Endothelial cell of umbilical vein (primary cell): ENCODE measurements around the gene TRPM3. TPM values are rescaled to one million over a fixed set of nuclear protein-coding genes. Genes with fewer than 3 reads are reported as not detected.

ENCODE experiments used
- BruUV-seq: library from RNA; stranded (reverse); fragments of 400-500 nt; replicated peaks from 2 replicates; lab custom pipeline; 2021; lab: Mats Ljungman, UMichigan
- CTCF ChIA-PET: fragments of 300-600, 350-600 bp; sonication (Branson Sonifier 250); formaldehyde crosslinking; loops from one replicate; lab custom pipeline; 2021; ENCODE audit warnings: antibody characterized with exemption, inconsistent platforms; lab: Charles Lee
- POLR2A ChIA-PET: fragments of 300-600, 350-600 bp; sonication (Branson Sonifier 250); formaldehyde crosslinking; loops from one replicate; lab custom pipeline; 2021; ENCODE audit warnings: antibody characterized with exemption, inconsistent platforms; lab: Charles Lee
- DNase-seq: peaks from one replicate; pipeline ENCODE4 v3.0.0-alpha.2; 2011; ENCODE audit warnings: low read depth, low spot score
- FAIRE-seq: peaks from 2 replicates; lab custom pipeline; 2011; peaks lifted over from hg19 to GRCh38; lab: Jason Lieb, UNC
- H2AFZ ChIP-seq: 2 replicates; pipeline ENCODE4 v1.6.0; 2012; ENCODE audit warnings: low read depth, low read length, control low read depth, inconsistent platforms
- H3K27ac ChIP-seq: 2 replicates; pipeline ENCODE4 v1.5.1; 2011; ENCODE audit warnings: low read depth, mild to moderate bottlenecking, control low read depth, low read length, moderate library complexity; ENCODE audit not compliant: insufficient read depth
- H3K27me3 ChIP-seq, 2 experiments: 2 replicates each; pipeline versions ENCODE4 v1.6.0 to v1.6.1; 2011; ENCODE audit warnings: low read length in 2 of 2, mixed read lengths in 1 of 2; ENCODE audit not compliant: control insufficient read depth in 2 of 2, insufficient read depth in 2 of 2
- H3K36me3 ChIP-seq, 2 experiments: 2 replicates in 1 of 2; 3 replicates in 1 of 2; pipeline ENCODE4 v1.5.1; 2011; ENCODE audit warnings: low read length in 2 of 2, mild to moderate bottlenecking in 1 of 2, moderate library complexity in 1 of 2; ENCODE audit not compliant: control insufficient read depth in 2 of 2, insufficient read depth in 2 of 2; ENCODE audit errors: extremely low read depth in 1 of 2
- H3K4me1 ChIP-seq: 3 replicates; pipeline ENCODE4 v1.5.1; 2011; ENCODE audit warnings: mild to moderate bottlenecking, low read length; ENCODE audit not compliant: control insufficient read depth, insufficient read depth; ENCODE audit errors: extremely low read depth
- H3K4me2 ChIP-seq: 2 replicates; pipeline ENCODE4 v1.6.1; 2011; ENCODE audit warnings: low read length, control low read depth, mixed read lengths; ENCODE audit not compliant: insufficient read depth
- H3K4me3 ChIP-seq, 3 experiments: fragments of 200-600 bp in 1 of 3; sonication (generic), shearing (Covaris generic) in 1 of 3; replicated peaks in 1 of 3; 2 replicates each; pipeline ENCODE4 v1.5.1; 2011 to 2016; ENCODE audit warnings: control low read depth in 3 of 3, low read length in 3 of 3, mild to moderate bottlenecking in 2 of 3, inconsistent platforms in 1 of 3, low read depth in 1 of 3, moderate library complexity in 1 of 3; ENCODE audit not compliant: insufficient read depth in 1 of 3
- H3K79me2 ChIP-seq: 2 replicates; pipeline ENCODE4 v1.6.0; 2012; ENCODE audit warnings: low read length, inconsistent platforms; ENCODE audit not compliant: control insufficient read depth, insufficient read depth
- H3K9ac ChIP-seq: replicated peaks from 2 replicates; pipeline ENCODE3; 2011; ENCODE audit warnings: low read length, control low read depth; ENCODE audit not compliant: insufficient read depth; ENCODE audit errors: extremely low read depth
- H3K9me1 ChIP-seq: replicated peaks from 3 replicates; pipeline ENCODE4 v1.6.0; 2011; ENCODE audit warnings: mild to moderate bottlenecking, low read length; ENCODE audit not compliant: control insufficient read depth, insufficient read depth; ENCODE audit errors: extremely low read depth
- H3K9me3 ChIP-seq: replicated peaks from 2 replicates; pipeline ENCODE4 v1.5.1; 2012; ENCODE audit warnings: low read length, inconsistent platforms; ENCODE audit not compliant: control insufficient read depth, insufficient read depth
- H4K20me1 ChIP-seq: replicated peaks from 2 replicates; pipeline ENCODE3; 2011; ENCODE audit warnings: mild to moderate bottlenecking, low read length; ENCODE audit not compliant: control insufficient read depth, insufficient read depth; ENCODE audit errors: extremely low read depth
- EZH2 ChIP-seq: IDR thresholded peaks from 2 replicates; pipeline ENCODE4 v1.6.1; 2012; ENCODE audit warnings: borderline replicate concordance, low read depth, mild to moderate bottlenecking, moderate library complexity, low read length, inconsistent platforms; ENCODE audit not compliant: severe bottlenecking
- FOS ChIP-seq: IDR thresholded peaks from 2 replicates; pipeline ENCODE4 v1.6.1; 2011; ENCODE audit warnings: mild to moderate bottlenecking, low read length, moderate library complexity, borderline replicate concordance; ENCODE audit not compliant: insufficient read depth
- GATA2 ChIP-seq: IDR thresholded peaks from 2 replicates; pipeline ENCODE4 v1.7.0; 2011; ENCODE audit warnings: low read depth, mild to moderate bottlenecking, moderate library complexity, mixed read lengths, low read length; ENCODE audit not compliant: insufficient read length, insufficient read depth
- JUN ChIP-seq: IDR thresholded peaks from 2 replicates; pipeline ENCODE4 v1.6.1; 2011; ENCODE audit warnings: borderline replicate concordance, low read depth; ENCODE audit not compliant: insufficient read length, insufficient read depth
- MAX ChIP-seq: IDR thresholded peaks from 2 replicates; pipeline ENCODE4 v1.6.1; 2011; ENCODE audit not compliant: insufficient read depth, insufficient read length
- MYC ChIP-seq: IDR thresholded peaks from one replicate; pipeline ENCODE4 v1.6.1; 2011; ENCODE audit warnings: mild to moderate bottlenecking, low read depth, low read length
- POLR2A ChIP-seq: IDR thresholded peaks from 2 replicates; pipeline ENCODE4 v1.6.1; 2012; ENCODE audit warnings: low read depth, mild to moderate bottlenecking, control low read depth, low read length
- POLR2AphosphoS5 ChIP-seq: IDR thresholded peaks from 2 replicates; pipeline ENCODE4 v1.6.1; 2012; ENCODE audit warnings: low read depth, mild to moderate bottlenecking, control low read depth, low read length, moderate library complexity; ENCODE audit not compliant: insufficient read depth
- dilution Hi-C: fragments of 300-500 bp; cut with MboI; formaldehyde crosslinking; loops from one replicate; pipeline ENCODE4 v1.15.0; 2019; ENCODE audit warnings: low sequenced_read_pairs; ENCODE audit not compliant: extremely low pct_ligation_motif_present
- intact Hi-C: fragments of 100-400 bp; cut with micrococcal nuclease; formaldehyde crosslinking; loops from one replicate; pipeline ENCODE4 v1.10.0; 2022
- polyA plus RNA-seq, 4 experiments: library from polyadenylated mRNA; depleted of rRNA in 3 of 4; stranded (reverse) in 3 of 4; unstranded in 1 of 4; fragments of >200 nt; gene quantifications; 2 replicates each; pipeline versions ENCODE4 v1.2.1 to v1.2.3, GENCODE V29; 2011 to 2012; ENCODE audit warnings: missing spikeins in 1 of 4
- total RNA-seq: library from RNA; stranded (reverse); gene quantifications from 2 replicates; pipeline ENCODE4 v1.2.3, GENCODE V29; 2021
- TF ChIP-seq, protein P1 (sequence below), 2 donors: IDR thresholded peaks; 1 replicate in 1 of 2; 2 replicates in 1 of 2; pipeline ENCODE4 v1.5.1; 2011; ENCODE audit warnings: low read length in 2 of 2, mild to moderate bottlenecking in 2 of 2, moderate library complexity in 2 of 2, control low read depth in 1 of 2, inconsistent platforms in 1 of 2, low read depth in 1 of 2; ENCODE audit not compliant: insufficient read depth in 1 of 2; ENCODE audit errors: extremely low read depth in 1 of 2

TRPM3 gene
- total and polyA plus RNA-seq, 2 donors (not counting 3 experiments of a cell fraction or from before 2014, with no cell fraction given), result 0.17 to 0.33 TPM

DNA sequence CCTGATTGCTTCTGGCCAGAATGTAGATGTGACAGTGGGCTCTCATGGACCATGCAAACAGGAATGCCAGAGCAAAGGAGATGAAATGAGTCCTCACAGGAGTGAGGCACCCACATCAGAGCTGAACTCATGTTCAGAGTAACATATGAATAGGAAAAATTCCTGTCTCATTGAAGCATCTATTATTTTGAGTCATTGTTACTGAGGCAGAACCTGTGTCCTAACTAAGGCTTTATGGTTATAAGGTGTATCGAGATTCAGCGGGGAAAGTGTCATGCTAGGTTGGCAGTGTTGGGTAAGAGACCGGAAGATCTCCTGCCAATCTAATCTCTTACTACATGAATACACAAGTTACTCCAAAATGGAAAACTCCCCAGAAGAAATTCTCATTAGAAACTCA lies 304.1 kb downstream of the TRPM3 start:
- CTCF ChIA-PET, result interaction anchor here (1.3 kb wide), 1 partner anchor 9 kb away, joined by 3 read pairs; no protein-coding TSS in a partner anchor
- Histone ChIP-seq H4K20me1 (no peaks in the 10 kb centered on the region), H3K27ac (no peak overlapping the region), H3K4me2 (no peak overlapping the region), H3K4me1 (no peaks in the 10 kb centered on the region), H3K79me2 (no peaks in the 10 kb centered on the region), H3K9me1 (no peaks in the 10 kb centered on the region), H3K4me3 (no peak overlapping the region), H2AFZ (no peak overlapping the region), H3K9ac (no peak overlapping the region), H3K27me3 (no peaks in the 10 kb centered on the region), H3K36me3 (no peaks in the 10 kb centered on the region), H3K9me3 (no peaks in the 10 kb centered on the region)
- intact Hi-C loops, result no loop called here
- DNase-seq, result no peak
- POLR2A ChIA-PET, result no interaction called here
- TF ChIP-seq FOS (no peak), JUN (no peak), POLR2AphosphoS5 (no peak), GATA2 (no peak), MAX (no peak), EZH2 (no peak), MYC (no peak), POLR2A (no peak)
- TF ChIP-seq, protein P1, sequence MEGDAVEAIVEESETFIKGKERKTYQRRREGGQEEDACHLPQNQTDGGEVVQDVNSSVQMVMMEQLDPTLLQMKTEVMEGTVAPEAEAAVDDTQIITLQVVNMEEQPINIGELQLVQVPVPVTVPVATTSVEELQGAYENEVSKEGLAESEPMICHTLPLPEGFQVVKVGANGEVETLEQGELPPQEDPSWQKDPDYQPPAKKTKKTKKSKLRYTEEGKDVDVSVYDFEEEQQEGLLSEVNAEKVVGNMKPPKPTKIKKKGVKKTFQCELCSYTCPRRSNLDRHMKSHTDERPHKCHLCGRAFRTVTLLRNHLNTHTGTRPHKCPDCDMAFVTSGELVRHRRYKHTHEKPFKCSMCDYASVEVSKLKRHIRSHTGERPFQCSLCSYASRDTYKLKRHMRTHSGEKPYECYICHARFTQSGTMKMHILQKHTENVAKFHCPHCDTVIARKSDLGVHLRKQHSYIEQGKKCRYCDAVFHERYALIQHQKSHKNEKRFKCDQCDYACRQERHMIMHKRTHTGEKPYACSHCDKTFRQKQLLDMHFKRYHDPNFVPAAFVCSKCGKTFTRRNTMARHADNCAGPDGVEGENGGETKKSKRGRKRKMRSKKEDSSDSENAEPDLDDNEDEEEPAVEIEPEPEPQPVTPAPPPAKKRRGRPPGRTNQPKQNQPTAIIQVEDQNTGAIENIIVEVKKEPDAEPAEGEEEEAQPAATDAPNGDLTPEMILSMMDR (IDR thresholded peaks at IDR 0.05; ENCODE audit: extremely low read depth in 1 of 2, insufficient read depth in 1 of 2, low read depth in 1 of 2, low read length in 2 of 2), result no peak
- BruUV-seq, result no TSS peak
- no peak for FAIRE-seq
- dilution Hi-C loops, result no loop called here
